ENCODE measurements around the gene SERPINI1.

The SERPINI1 gene

DNA sequence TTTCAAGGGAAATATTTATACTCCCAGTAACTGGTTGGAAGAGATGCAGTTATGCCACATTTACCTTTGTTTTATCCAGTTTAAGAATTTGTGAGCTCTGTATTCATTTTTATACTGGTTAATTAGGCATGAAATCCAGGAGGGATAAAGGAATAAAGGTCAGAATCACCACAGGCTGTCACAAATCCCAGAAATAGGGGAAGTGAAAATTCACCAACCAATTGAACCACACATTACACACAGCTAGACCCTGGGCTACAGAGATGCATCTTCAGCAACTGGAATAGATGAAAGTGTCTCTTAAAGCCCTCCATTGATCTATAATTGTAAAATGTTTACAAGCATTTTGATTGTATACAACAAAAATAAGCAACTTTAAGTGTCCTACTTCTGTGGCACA lies 18.5 kb downstream of the SERPINI1 start:
- H4K91ac ChIP-seq (ENCODE audit: low read depth, low read length): no peak overlapping the region

DNA sequence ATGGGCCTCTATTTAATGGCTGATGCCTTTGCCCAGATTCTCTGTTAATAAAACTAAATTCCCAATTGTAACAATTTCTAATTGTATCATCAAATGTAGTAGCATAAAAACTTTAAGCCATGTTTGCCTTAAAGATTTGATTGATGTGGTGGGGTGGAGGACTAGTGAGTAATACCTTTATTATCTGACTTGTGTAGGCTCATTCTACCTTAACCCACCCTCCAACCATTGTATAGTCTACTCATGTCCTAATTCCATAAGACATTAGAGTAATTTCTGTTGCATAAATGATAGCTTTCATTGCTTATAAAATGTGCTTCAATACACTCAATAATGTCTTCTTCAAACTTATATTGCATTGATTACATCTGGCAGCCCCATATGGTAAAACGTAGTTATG lies 25.8 kb downstream of the SERPINI1 start:
- Histone ChIP-seq H3K9me3 (ENCODE audit: insufficient read depth, low read depth, low read length) (peaks cover 9% of the 10 kb centered on the region), H3K4me3 (ENCODE audit: low read depth, low read length) (no peak overlapping the region), H3K4ac (ENCODE audit: low read depth, low read length) (no peak overlapping the region), H3K36me3 (ENCODE audit: control insufficient read depth in 1 of 2, insufficient read depth in 2 of 2, low read length in 2 of 2) (no peaks in the 10 kb centered on the region), H3K4me2 (ENCODE audit: low read length) (no peak overlapping the region), H3K14ac (ENCODE audit: low read length) (no peak overlapping the region), H3K9ac (ENCODE audit: low read length) (no peak overlapping the region), H4K8ac (ENCODE audit: low read depth, low read length) (no peak overlapping the region), H3K4me1 (ENCODE audit: control insufficient read depth in 1 of 2, insufficient read depth in 2 of 2, low read length in 2 of 2) (no peaks in the 10 kb centered on the region), H3K27me3 (ENCODE audit: insufficient read depth, low read length) (no peaks in the 10 kb centered on the region), H3K23ac (ENCODE audit: low read length) (no peak overlapping the region), H2BK120ac (ENCODE audit: insufficient read depth, low read length, poor library complexity) (no peak overlapping the region), H2AK5ac (ENCODE audit: low read length) (no peak overlapping the region), H3K79me2 (ENCODE audit: control insufficient read depth, insufficient read depth, low read length, poor library complexity) (no peaks in the 10 kb centered on the region), H3K18ac (ENCODE audit: low read length) (no peak overlapping the region), H2AFZ (ENCODE audit: insufficient read depth, low read length, poor library complexity) (no peak overlapping the region), H4K12ac (ENCODE audit: low read depth, low read length) (no peak overlapping the region), H3K27ac (ENCODE audit: low read depth, low read length) (no peak overlapping the region), H4K91ac (ENCODE audit: low read depth, low read length) (no peak overlapping the region), H2BK5ac (ENCODE audit: low read depth, low read length, poor library complexity) (no peak overlapping the region), H2BK12ac (ENCODE audit: low read length) (no peak overlapping the region), H3K79me1 (ENCODE audit: low read length) (no peaks in the 10 kb centered on the region)
- WGBS (ENCODE audit: extremely low coverage, insufficient coverage, insufficient read length): no CpG with 5 or more reads among the region's 1 CpG
- no peak for DNase-seq

More for the DNA sequence above, 18.5 kb downstream of the SERPINI1 start:
- Histone ChIP-seq H3K79me1 (ENCODE audit: low read length) (no peaks in the 10 kb centered on the region), H4K8ac (ENCODE audit: low read depth, low read length) (no peak overlapping the region), H2BK5ac (ENCODE audit: low read depth, low read length, poor library complexity) (no peak overlapping the region), H3K27me3 (ENCODE audit: insufficient read depth, low read length) (no peaks in the 10 kb centered on the region), H4K12ac (ENCODE audit: low read depth, low read length) (no peak overlapping the region), H3K36me3 (ENCODE audit: control insufficient read depth in 1 of 2, insufficient read depth in 2 of 2, low read length in 2 of 2) (no peaks in the 10 kb centered on the region), H3K79me2 (ENCODE audit: control insufficient read depth, insufficient read depth, low read length, poor library complexity) (no peaks in the 10 kb centered on the region), H3K9ac (ENCODE audit: low read length) (no peak overlapping the region), H2AFZ (ENCODE audit: insufficient read depth, low read length, poor library complexity) (no peak overlapping the region), H2BK120ac (ENCODE audit: insufficient read depth, low read length, poor library complexity) (no peak overlapping the region), H3K4me2 (ENCODE audit: low read length) (no peak overlapping the region), H2BK12ac (ENCODE audit: low read length) (no peak overlapping the region), H3K9me3 (ENCODE audit: insufficient read depth, low read depth, low read length) (no peaks in the 10 kb centered on the region), H2AK5ac (ENCODE audit: low read length) (no peak overlapping the region), H3K14ac (ENCODE audit: low read length) (no peak overlapping the region), H3K4me3 (ENCODE audit: low read depth, low read length) (no peak overlapping the region), H3K4ac (ENCODE audit: low read depth, low read length) (no peak overlapping the region), H3K23ac (ENCODE audit: low read length) (no peak overlapping the region), H3K27ac (ENCODE audit: low read depth, low read length) (no peak overlapping the region), H3K4me1 (ENCODE audit: control insufficient read depth in 1 of 2, insufficient read depth in 2 of 2, low read length in 2 of 2) (no peaks in the 10 kb centered on the region), H3K18ac (ENCODE audit: low read length) (no peak overlapping the region)
- DNase-seq: no peak

DNA sequence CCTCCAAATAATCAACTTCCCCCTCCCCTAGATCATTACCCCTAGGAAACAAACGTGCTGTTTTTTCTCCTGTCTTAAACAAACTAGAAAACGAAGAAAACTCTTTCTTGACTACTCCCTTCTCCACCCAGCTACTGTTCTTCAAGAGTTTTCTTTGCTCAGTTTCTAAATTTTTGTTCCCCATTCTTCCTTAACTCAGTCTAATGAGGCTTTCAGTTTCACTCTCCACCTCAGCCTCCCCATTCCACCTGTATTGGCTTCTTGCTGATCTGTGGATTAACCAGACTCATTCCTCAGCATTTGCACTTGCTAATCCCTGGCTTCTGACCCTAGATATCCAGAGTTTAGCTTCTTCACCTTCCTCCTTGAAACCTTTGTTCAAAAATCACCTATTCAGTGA lies 26.8 kb downstream of the SERPINI1 start:
- Histone ChIP-seq H3K9me3 (ENCODE audit: insufficient read depth, low read depth, low read length) (peaks cover 9% of the 10 kb centered on the region), H2BK5ac (ENCODE audit: low read depth, low read length, poor library complexity) (no peak overlapping the region), H3K36me3 (ENCODE audit: control insufficient read depth in 1 of 2, insufficient read depth in 2 of 2, low read length in 2 of 2) (no peaks in the 10 kb centered on the region), H3K9ac (ENCODE audit: low read length) (no peak overlapping the region), H3K79me1 (ENCODE audit: low read length) (no peaks in the 10 kb centered on the region), H3K4me1 (ENCODE audit: control insufficient read depth in 1 of 2, insufficient read depth in 2 of 2, low read length in 2 of 2) (no peaks in the 10 kb centered on the region), H4K91ac (ENCODE audit: low read depth, low read length) (no peak overlapping the region), H3K23ac (ENCODE audit: low read length) (no peak overlapping the region), H3K27ac (ENCODE audit: low read depth, low read length) (no peak overlapping the region), H2AK5ac (ENCODE audit: low read length) (no peak overlapping the region), H2BK12ac (ENCODE audit: low read length) (no peak overlapping the region), H2BK120ac (ENCODE audit: insufficient read depth, low read length, poor library complexity) (no peak overlapping the region), H3K4me3 (ENCODE audit: low read depth, low read length) (no peak overlapping the region), H3K79me2 (ENCODE audit: control insufficient read depth, insufficient read depth, low read length, poor library complexity) (no peaks in the 10 kb centered on the region), H4K8ac (ENCODE audit: low read depth, low read length) (no peak overlapping the region), H3K4ac (ENCODE audit: low read depth, low read length) (no peak overlapping the region), H2AFZ (ENCODE audit: insufficient read depth, low read length, poor library complexity) (no peak overlapping the region), H3K14ac (ENCODE audit: low read length) (no peak overlapping the region), H4K12ac (ENCODE audit: low read depth, low read length) (no peak overlapping the region), H3K18ac (ENCODE audit: low read length) (no peak overlapping the region), H3K4me2 (ENCODE audit: low read length) (no peak overlapping the region), H3K27me3 (ENCODE audit: insufficient read depth, low read length) (no peaks in the 10 kb centered on the region)
- no peak for DNase-seq
- WGBS (ENCODE audit: extremely low coverage, insufficient coverage, insufficient read length): no CpG with 5 or more reads among the region's 2 CpGs

DNA sequence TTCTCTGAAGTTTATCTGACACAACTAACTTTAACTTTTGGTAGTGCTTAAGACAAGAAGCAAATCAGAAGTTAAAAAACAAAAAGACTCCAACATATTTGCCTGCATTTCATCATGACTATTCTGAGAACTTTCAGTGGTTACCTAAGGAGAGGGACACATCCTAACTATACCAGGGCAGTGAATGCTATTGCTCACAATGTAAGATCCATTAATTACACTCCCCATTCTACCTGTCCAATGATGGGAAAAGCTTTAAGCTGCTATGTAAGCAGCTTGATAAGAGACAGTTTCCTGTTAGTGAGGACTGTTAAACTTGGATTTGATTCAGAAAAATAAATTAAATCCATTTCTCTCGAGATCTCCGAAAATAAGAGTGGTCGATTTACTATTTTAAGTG lies 37.5 kb downstream of the SERPINI1 start:
- Histone ChIP-seq H4K91ac (ENCODE audit: low read depth, low read length) (no peak overlapping the region), H4K8ac (ENCODE audit: low read depth, low read length) (no peak overlapping the region), H3K79me1 (ENCODE audit: low read length) (no peaks in the 10 kb centered on the region), H2BK120ac (ENCODE audit: insufficient read depth, low read length, poor library complexity) (no peak overlapping the region), H3K4ac (ENCODE audit: low read depth, low read length) (no peak overlapping the region), H3K27me3 (ENCODE audit: insufficient read depth, low read length) (no peaks in the 10 kb centered on the region), H3K23ac (ENCODE audit: low read length) (no peak overlapping the region), H2BK5ac (ENCODE audit: low read depth, low read length, poor library complexity) (no peak overlapping the region), H2BK12ac (ENCODE audit: low read length) (no peak overlapping the region), H3K18ac (ENCODE audit: low read length) (no peak overlapping the region), H3K4me2 (ENCODE audit: low read length) (no peak overlapping the region), H3K4me3 (ENCODE audit: low read depth, low read length) (no peak overlapping the region), H2AFZ (ENCODE audit: insufficient read depth, low read length, poor library complexity) (no peak overlapping the region), H4K12ac (ENCODE audit: low read depth, low read length) (no peak overlapping the region), H3K4me1 (ENCODE audit: control insufficient read depth in 1 of 2, insufficient read depth in 2 of 2, low read length in 2 of 2) (no peaks in the 10 kb centered on the region), H3K79me2 (ENCODE audit: control insufficient read depth, insufficient read depth, low read length, poor library complexity) (no peaks in the 10 kb centered on the region), H3K27ac (ENCODE audit: low read depth, low read length) (no peak overlapping the region), H2AK5ac (ENCODE audit: low read length) (no peak overlapping the region), H3K36me3 (ENCODE audit: control insufficient read depth in 1 of 2, insufficient read depth in 2 of 2, low read length in 2 of 2) (no peaks in the 10 kb centered on the region), H3K9me3 (ENCODE audit: insufficient read depth, low read depth, low read length) (no peaks in the 10 kb centered on the region), H3K14ac (ENCODE audit: low read length) (no peak overlapping the region), H3K9ac (ENCODE audit: low read length) (no peak overlapping the region)
- no CpG with 5 or more reads among the region's 3 CpGs for WGBS (ENCODE audit: extremely low coverage, insufficient coverage, insufficient read length)
- DNase-seq: no peak

Data from trophoblast cell (in vitro differentiated cells and primary cell).